Activated naive CD8-positive, alpha-beta T cell treated with anti-CD3 and anti-CD28 coated beads, Interleukin-2, amount 50 U/mL, for 24 hours (primary cell): ENCODE measurements around the gene BSCL2.
"Not testable (repeated sequence)": the region's sequence is repeated elsewhere in the genome, so short reads cannot be mapped to it uniquely, and the experiment has no call there.

Experiments used
- ATAC-seq: fragments of 150-1000 bp; cut with Tn5 transposase; one replicate; pipeline ENCODE4 v1.10.0; 2021
- DNase-seq: peaks from one replicate; pipeline ENCODE4 v3.0.0; 2021
- H3K27ac Mint-ChIP-seq: one replicate; pipeline ENCODE4 v1.8.0; 2021; ENCODE audit warnings: mild to moderate bottlenecking, mixed read lengths
- H3K27me3 Mint-ChIP-seq: one replicate; pipeline ENCODE4 v1.8.0; 2021; ENCODE audit warnings: mixed read lengths
- H3K36me3 Mint-ChIP-seq: one replicate; pipeline ENCODE4 v1.8.0; 2021; ENCODE audit warnings: low read depth, mixed read lengths
- H3K4me1 Mint-ChIP-seq: one replicate; pipeline ENCODE4 v1.8.0; 2021; ENCODE audit warnings: mixed read lengths
- H3K4me3 Mint-ChIP-seq: one replicate; pipeline ENCODE4 v1.8.0; 2021; ENCODE audit warnings: mild to moderate bottlenecking, moderate library complexity, mixed read lengths
- H3K9me3 Mint-ChIP-seq: one replicate; pipeline ENCODE4 v1.8.0; 2021; ENCODE audit warnings: mixed read lengths

BSCL2 gene

DNA sequence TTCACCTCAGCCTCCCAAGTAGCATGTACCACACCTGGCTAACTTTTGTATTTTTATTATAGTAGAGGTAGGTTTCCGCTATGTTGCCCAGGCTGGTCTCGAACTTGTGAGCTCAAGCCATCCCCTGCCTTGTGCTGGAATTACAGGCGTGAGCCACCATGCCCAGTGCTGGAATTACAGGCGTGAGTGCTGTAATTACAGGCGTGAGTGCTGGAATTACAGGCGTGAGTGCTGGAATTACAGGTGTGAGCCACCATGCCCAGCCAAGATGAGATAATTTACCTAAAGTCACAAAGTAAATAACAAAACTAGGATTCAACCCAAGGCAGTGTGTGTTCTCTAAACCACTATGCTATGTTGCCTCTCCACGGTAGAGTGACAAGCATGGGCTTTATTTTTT lies 24.7 kb downstream of the BSCL2 start:
- peaks cover 28% of the 10 kb centered on the region for H3K4me1 Mint-ChIP-seq
- H3K27me3 Mint-ChIP-seq = peaks cover 4% of the 10 kb centered on the region
- H3K36me3 Mint-ChIP-seq = peaks cover 8% of the 10 kb centered on the region

GRCh38 chr11:62680825-62681240 lies 26.4 kb downstream of the BSCL2 start:
- Mint-ChIP-seq H3K27ac (peak overlapping the region; percentile 56), H3K4me3 (no peak overlapping the region), H3K36me3 (peaks cover 18% of the 10 kb centered on the region), H3K9me3 (no peaks in the 10 kb centered on the region), H3K4me1 (peaks cover 40% of the 10 kb centered on the region), H3K27me3 (no peaks in the 10 kb centered on the region)
- DNase-seq = no peak
- ATAC-seq = peak; percentile 86

More for the DNA sequence above, 24.7 kb downstream of the BSCL2 start:
- Mint-ChIP-seq H3K9me3 (no peaks in the 10 kb centered on the region), H3K27ac (no peak overlapping the region), H3K4me3 (no peak overlapping the region)
- DNase-seq (no peak), ATAC-seq (no peak)

GRCh38 chr11:62678770-62679696 lies 28.2 kb downstream of the BSCL2 start, which contains the start of gene UBXN1:
UBXN1 (minus strand) TSS chr11:62679073; CDS start chr11:62678923, 150 bp downstream.
- no peaks in the 10 kb centered on the region for H3K27me3 Mint-ChIP-seq
- peak within 1 kb of the TSS; percentile 86 for H3K4me3 Mint-ChIP-seq
- ATAC-seq (peak; percentile 79), DNase-seq (peak; percentile 89)
- H3K9me3 Mint-ChIP-seq = no peaks in the 10 kb centered on the region
- peaks cover 24% of the 10 kb centered on the region for H3K36me3 Mint-ChIP-seq
- peak within 1 kb of the TSS; percentile 93 for H3K27ac Mint-ChIP-seq
- H3K4me1 Mint-ChIP-seq = peaks cover 42% of the 10 kb centered on the region

DNA sequence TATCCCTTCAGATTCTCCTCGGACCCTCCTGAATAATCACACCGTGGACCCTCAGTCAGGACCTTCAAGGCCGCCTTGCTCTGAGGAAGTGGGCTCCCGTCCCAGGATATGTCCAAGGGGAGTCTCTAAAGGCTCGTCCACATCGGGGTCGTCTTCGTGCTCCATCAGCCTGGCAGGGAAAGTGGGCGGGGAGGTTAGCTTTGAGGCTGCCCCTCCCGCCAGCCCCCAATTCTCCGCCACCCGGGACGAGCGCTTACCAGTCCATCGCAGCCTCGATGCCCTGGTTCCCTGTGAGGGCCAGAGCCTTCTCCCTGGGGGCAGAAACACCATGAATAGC lies 28.8 kb downstream of the BSCL2 start:
- no peaks in the 10 kb centered on the region for H3K9me3 Mint-ChIP-seq

GRCh38 chr11:62677714-62678113 lies 29.5 kb downstream of the BSCL2 start:
- Mint-ChIP-seq H3K36me3 (peaks cover 31% of the 10 kb centered on the region), H3K4me1 (peaks cover 54% of the 10 kb centered on the region)

More for the DNA sequence above, 28.8 kb downstream of the BSCL2 start:
- Mint-ChIP-seq H3K27me3 (no peaks in the 10 kb centered on the region), H3K27ac (peak overlapping the region; percentile 93), H3K4me1 (peaks cover 47% of the 10 kb centered on the region), H3K36me3 (peaks cover 24% of the 10 kb centered on the region), H3K4me3 (peak overlapping the region; percentile 86)
- DNase-seq (no peak), ATAC-seq (no peak)

DNA sequence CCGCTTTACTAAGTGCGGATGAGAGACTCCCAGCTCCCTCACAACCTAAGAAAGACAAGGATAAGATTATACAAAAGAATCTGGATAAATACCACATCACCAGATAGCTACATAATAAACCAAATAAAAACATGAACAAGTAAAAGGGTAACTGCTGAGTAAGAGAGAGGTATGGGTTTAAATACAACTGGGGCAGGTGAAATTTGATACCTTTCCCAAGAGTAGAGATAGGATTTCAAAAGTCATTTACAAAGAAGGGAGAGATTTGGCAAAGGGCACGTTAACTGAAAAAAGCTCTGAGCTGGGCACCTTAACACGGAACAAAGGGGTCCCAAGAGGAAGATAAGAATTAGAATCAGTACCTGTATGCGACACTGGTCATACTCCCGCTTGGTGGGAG lies 30.1 kb downstream of the BSCL2 start:
- H3K27me3 Mint-ChIP-seq = no peaks in the 10 kb centered on the region
- peaks cover 37% of the 10 kb centered on the region for H3K36me3 Mint-ChIP-seq
- no peaks in the 10 kb centered on the region for H3K9me3 Mint-ChIP-seq
- peaks cover 59% of the 10 kb centered on the region for H3K4me1 Mint-ChIP-seq
- peak overlapping the region; percentile 48 for H3K4me3 Mint-ChIP-seq
- H3K27ac Mint-ChIP-seq = peak overlapping the region; percentile 74
- ATAC-seq (no peak), DNase-seq (no peak)

More at GRCh38 chr11:62677714-62678113, 29.5 kb downstream of the BSCL2 start:
- Mint-ChIP-seq H3K27ac (peak overlapping the region; percentile 93), H3K4me3 (peak overlapping the region; percentile 86), H3K9me3 (no peaks in the 10 kb centered on the region), H3K27me3 (no peaks in the 10 kb centered on the region)
- ATAC-seq = no peak
- no peak for DNase-seq

GRCh38 chr11:62676698-62677097 lies 30.5 kb downstream of the BSCL2 start:
- peaks cover 38% of the 10 kb centered on the region for H3K36me3 Mint-ChIP-seq
- DNase-seq = no peak
- H3K4me3 Mint-ChIP-seq = peak overlapping the region; percentile 48
- H3K27ac Mint-ChIP-seq = peak overlapping the region; percentile 74
- H3K4me1 Mint-ChIP-seq = peaks cover 61% of the 10 kb centered on the region
- no peak for ATAC-seq
- no peaks in the 10 kb centered on the region for H3K9me3 Mint-ChIP-seq
- H3K27me3 Mint-ChIP-seq = no peaks in the 10 kb centered on the region

GRCh38 chr11:62675415-62675814 lies 31.8 kb downstream of the BSCL2 start:
- not testable (repeated sequence) for H3K27me3 Mint-ChIP-seq, ATAC-seq, H3K9me3 Mint-ChIP-seq, DNase-seq, H3K27ac Mint-ChIP-seq, H3K4me3 Mint-ChIP-seq
- H3K36me3 Mint-ChIP-seq = peaks cover 49% of the 10 kb centered on the region
- peaks cover 61% of the 10 kb centered on the region for H3K4me1 Mint-ChIP-seq

GRCh38 chr11:62673196-62673525 lies 34.1 kb downstream of the BSCL2 start:
- Mint-ChIP-seq H3K4me1 (peaks cover 63% of the 10 kb centered on the region), H3K36me3 (peaks cover 62% of the 10 kb centered on the region), H3K27me3 (no peaks in the 10 kb centered on the region), H3K27ac (peak overlapping the region; percentile 97), H3K4me3 (peak overlapping the region; percentile 95), H3K9me3 (no peaks in the 10 kb centered on the region)
- DNase-seq = no peak
- no peak for ATAC-seq

GRCh38 chr11:62671608-62672389 lies 35.4 kb downstream of the BSCL2 start, which contains the start of the genes LBHD1 and UQCC3:
LBHD1 (minus strand) TSS chr11:62672267; CDS start chr11:62670031, 2,236 bp downstream.
UQCC3 (plus strand) TSS chr11:62671673; CDS start chr11:62671746, 73 bp downstream.
- peak; percentile 92 for ATAC-seq
- Mint-ChIP-seq H3K27me3 (no peaks in the 10 kb centered on the region), H3K27ac (peak within 1 kb of the TSS; percentile 97), H3K9me3 (no peaks in the 10 kb centered on the region), H3K36me3 (peaks cover 57% of the 10 kb centered on the region), H3K4me3 (peak within 1 kb of the TSS; percentile 95), H3K4me1 (peaks cover 63% of the 10 kb centered on the region)
- peak; percentile 86 for DNase-seq

GRCh38 chr11:62671236-62671607 lies 36.0 kb downstream of the BSCL2 start:
- no peaks in the 10 kb centered on the region for H3K27me3 Mint-ChIP-seq
- H3K36me3 Mint-ChIP-seq = peaks cover 61% of the 10 kb centered on the region
- peak overlapping the region; percentile 97 for H3K27ac Mint-ChIP-seq
- ATAC-seq (no peak), DNase-seq (no peak)
- peak overlapping the region; percentile 95 for H3K4me3 Mint-ChIP-seq
- peaks cover 63% of the 10 kb centered on the region for H3K4me1 Mint-ChIP-seq
- no peaks in the 10 kb centered on the region for H3K9me3 Mint-ChIP-seq

DNA sequence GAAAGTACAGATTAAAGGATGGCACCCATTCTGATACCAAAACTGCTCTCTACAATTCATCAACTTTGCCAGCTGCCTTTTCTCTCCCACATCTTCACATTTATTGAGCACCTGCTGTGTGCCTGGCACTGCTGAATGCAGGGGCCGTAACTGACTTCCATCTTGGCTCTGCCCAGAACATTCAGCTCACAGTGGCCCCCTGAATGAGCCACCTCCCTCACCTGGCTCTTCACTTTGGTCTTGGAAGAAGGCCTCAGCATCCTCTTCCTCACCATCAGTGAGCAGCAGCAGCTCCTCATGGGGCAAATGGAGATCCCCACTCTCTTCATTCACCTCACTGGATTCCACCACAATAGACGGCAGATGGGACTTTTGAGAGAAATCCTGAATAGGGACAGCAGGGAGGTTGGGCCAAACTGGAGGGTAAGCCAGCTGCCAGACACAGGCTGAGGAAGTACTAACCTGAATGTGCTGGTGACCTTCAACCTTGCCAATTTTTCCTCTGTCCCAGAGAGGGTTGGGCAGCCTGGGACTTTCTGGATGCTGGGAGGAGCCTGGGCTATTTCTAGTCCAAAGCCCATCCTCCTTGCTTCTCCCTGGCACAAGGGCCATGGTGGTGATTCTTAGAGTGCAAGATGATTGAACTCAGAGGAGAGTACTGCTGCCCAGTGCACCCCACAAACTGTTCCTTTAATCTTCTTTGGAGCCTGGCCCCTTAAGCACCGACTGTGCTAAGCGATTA lies 37.6 kb downstream of the BSCL2 start:
- H3K27ac Mint-ChIP-seq = peak overlapping the region; percentile 97
- DNase-seq (no peak), ATAC-seq (no peak)
- peaks cover 2% of the 10 kb centered on the region for H3K27me3 Mint-ChIP-seq
- no peaks in the 10 kb centered on the region for H3K9me3 Mint-ChIP-seq
- peaks cover 67% of the 10 kb centered on the region for H3K36me3 Mint-ChIP-seq
- H3K4me3 Mint-ChIP-seq = peak overlapping the region; percentile 95
- H3K4me1 Mint-ChIP-seq = peaks cover 65% of the 10 kb centered on the region

DNA sequence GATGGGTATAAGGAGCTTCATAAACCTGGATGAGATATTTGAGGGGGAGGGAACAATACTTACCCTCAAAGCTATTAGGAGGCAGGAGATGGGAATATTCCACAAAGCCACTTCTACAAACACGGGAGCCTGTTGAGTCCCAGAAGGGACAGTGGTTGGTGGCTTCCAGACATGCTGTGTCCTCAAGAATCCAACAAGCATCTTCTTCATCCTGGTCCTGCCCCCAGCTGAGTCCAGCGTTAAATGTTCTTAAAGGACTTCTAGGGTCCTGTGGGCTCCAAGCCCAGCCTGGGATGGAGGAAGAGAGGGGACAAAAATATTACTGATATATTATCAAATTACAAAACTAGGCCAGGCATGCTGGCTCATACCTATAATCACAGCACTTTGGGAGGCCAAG lies 39.8 kb downstream of the BSCL2 start:
- no peak for DNase-seq
- ATAC-seq = no peak
- Mint-ChIP-seq H3K27ac (peak overlapping the region; percentile 99), H3K36me3 (peaks cover 71% of the 10 kb centered on the region), H3K9me3 (no peaks in the 10 kb centered on the region), H3K4me1 (peaks cover 62% of the 10 kb centered on the region), H3K27me3 (peaks cover 2% of the 10 kb centered on the region), H3K4me3 (peak overlapping the region; percentile 99)
